Inflammatory macrophage (primary cell): ENCODE measurements around the gene CA9.

Experiments
- DNase-seq, 2 donors: peaks; one replicate each; pipeline ENCODE4 v3.0.0-alpha.2; 2020 to 2022

CA9 gene

DNA sequence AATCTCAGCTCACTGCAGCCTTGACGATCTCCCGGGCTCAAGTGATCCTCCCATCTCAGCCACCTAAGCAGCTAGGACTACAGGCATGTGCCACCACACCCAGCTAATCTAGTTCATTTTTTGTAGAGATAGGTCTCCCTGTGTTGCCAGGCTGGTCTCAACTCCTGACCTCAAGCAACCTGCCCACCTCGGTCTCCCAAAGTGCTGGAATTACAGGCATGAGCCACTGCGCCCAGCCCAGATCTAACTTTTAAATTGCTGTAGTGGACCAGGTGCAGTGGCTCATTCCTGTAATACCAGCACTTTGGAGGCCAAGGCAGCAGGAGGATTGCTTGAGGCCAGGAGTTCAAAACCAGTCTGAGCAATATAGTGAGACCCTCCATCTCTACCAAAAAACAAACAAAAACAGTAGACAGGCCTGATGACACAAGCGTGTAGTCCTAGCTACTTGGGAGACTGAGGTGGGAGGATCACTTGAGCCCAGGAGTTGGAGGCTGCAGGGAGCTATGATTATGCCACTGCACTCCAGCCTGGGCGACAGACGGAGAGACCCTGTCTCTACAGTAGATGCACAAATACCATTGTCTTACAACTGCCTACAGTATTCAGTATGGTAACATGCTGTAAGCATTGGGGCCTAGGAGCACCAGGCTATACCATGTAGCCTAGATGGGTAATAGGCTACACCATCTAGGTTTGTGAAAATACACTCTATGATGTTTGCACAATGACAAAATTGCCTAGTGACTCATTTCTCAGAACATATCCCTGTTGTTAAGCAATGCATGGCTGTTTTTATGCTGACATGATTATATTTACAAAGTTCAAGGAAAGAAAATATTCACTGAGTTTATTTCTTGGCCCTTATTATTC lies 21.5 kb upstream of the CA9 start:
- peak; percentile 71 to 86 for DNase-seq

DNA sequence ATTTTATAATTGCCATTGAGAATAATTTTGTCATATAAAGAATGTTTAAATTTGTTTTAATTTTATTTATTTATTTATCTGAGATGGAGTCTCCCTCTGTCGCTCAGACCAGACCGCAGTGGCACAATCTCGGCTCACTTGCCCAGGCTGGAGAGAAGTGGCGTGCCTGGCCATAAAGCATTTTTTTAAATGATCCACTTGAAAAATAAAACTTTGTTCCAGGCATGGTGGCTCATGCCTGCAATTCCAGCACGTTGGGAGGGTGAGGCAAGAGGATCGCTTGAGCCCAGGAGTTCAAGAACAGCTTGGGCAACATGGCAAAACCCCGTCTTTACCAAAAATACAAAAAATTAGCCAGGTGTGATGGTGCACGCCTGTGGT lies 20.9 kb upstream of the CA9 start:
- no peak for DNase-seq

DNA sequence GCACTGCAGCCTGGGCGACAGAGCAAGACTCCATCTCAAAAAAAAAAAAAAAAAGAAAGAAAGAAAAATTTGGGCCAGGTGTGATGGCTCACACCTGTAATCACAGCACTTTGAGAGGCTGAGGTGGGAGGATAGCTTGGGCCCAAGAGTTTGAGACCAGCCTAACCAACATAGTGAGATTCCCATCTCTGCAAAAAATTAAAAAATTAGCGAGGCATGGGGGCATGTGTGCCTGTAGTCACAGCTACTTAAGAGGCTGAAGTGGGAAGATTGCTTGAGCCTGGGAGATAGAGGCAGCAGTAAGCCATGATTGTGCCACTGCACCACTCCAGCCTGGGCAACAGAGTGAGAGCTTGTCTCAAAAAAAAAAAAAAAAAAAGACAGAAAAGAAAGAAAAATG lies 20.1 kb upstream of the CA9 start:
- no peak for DNase-seq

DNA sequence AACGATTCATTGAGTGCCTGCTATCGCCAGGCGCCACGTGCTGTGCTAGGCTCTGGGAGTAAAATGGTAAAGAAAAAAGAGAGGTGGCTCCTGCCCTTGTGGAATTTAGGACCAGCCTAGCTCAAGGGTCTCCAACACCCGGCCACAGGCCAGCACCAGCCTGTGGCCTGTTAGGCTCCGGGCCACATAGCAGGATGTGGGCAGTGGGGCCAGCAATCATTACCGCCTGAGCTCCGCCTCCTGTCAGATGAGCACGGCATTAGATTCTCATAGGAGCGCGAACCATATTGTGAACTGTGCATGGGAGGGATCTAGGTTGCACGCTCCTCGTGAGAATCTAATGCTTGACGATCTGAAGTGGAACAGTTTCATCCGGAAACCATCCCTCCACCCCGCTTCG lies 17.4 kb upstream of the CA9 start:
- no peak for DNase-seq

DNA sequence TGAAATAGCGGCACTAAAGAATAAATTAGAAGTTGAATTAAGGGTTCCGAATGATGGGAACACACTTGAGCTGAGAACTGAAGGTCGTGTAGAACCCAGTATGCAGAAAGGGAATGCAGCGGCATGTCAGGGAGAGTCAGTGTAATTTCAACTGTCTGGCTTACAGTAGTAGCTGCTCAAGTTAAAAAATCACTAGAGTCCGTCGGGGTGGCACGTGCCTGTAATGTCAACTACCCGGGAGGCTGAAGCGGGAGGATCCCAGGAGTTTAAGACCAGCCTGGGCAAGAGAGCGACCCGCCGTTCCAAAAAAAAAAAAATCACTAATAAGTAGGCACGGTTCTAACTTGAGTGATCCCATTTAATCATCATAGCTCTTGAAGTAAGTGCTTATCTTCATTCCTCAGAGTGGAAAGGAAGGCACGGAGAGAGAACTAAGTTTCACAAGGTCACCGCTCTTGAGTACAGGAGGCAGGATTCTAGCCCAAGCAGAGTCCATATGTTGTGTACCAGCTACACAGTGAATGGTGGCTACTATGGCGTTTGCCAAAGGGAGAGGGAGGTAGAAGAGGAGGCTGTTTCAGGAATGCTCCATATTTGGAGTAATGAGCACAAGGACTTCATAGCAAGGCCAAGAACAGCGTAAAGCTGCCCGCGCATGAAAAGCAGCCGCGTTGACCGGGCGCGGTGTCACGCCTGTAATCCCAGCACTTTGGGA lies 16.7 kb upstream of the CA9 start:
- no peak for DNase-seq

DNA sequence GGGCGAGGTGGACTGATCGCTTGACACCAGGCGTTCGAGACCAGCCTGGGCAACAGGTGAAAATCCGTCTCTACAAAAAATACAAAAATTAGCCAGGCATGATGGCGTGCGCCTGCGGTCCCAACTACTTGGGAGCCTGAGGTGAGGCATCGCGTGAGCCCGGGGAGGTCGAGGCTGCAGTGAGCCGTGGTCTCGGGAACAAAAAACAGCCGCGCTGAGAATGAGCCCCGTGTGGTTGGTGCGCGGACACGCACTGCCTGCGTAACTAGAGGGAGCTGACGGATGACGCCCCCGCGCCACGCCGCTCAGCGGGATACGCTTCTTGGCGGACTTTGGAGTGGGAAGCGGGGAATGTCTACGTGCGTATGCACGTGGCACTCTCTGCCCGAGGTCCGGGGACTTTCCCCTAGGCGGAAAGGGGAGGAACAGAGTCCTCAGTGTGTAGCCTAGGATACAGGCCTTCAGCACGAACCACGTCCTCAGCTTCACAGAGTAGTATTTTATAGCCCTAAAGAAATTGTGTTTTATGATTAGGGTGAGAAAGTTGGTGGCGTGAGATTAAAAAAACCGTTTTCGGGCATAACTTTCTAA lies 16.1 kb upstream of the CA9 start, which contains the start of gene RMRP:
TSS of gene RMRP (minus strand) at position 474 of the 591 bp plus-strand sequence.
- DNase-seq: peak; percentile 99 to 100

DNA sequence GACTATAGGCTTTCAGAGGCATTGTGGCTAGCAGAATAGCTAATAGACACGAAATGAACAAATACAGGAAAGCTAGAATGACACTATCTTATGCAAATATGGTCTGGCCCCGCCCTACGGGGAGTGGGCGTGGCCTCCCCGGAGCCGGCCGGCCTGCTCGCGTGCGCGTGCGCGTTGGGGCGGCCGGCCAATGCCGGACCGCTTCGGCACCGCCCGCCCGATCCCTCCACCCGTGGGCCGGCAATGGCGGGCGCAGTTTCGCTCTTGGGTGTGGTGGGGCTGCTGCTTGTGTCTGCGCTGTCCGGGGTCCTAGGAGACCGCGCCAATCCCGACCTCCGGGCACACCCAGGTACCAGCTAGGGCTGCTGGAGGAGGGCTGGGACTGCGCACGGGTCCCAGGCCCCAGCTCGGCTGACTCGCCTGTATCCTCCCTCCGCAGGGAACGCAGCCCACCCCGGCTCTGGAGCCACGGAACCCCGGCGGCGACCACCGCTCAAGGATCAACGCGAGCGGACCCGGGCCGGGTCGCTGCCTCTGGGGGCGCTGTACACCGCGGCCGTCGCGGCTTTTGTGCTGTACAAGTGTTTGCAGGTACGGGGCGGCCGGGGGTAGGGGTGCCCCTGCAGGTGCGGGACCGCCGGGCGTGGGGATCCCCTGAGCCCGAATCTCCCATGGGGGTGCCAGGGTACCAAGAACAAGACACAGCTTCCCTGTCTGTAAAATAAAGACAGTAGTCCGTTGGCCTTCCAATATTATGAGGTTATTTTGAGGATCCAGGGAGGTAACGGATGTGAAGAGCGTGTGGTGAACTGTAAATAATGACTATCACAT lies 15.4 kb upstream of the CA9 start, which contains the start of gene CCDC107:
TSS of gene CCDC107 (plus strand) at position 156 of the 831 bp plus-strand sequence. CDS start at position 244, 88 bp downstream.
- peak; percentile 87 to 92 for DNase-seq

DNA sequence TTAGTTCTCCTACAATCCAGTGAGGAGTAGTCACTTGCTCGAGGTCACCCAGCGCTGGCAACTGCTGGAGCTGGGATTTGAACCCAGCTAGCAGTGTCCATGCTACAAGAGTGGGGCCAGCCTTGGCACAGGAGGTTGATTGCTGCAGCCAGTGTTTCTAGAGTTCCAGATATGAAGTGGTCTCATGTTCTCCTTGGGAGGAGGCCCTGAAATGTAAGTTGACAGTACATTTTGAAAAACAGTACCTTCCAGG lies 14.8 kb upstream of the CA9 start:
- DNase-seq: peak; percentile 23 to 39

DNA sequence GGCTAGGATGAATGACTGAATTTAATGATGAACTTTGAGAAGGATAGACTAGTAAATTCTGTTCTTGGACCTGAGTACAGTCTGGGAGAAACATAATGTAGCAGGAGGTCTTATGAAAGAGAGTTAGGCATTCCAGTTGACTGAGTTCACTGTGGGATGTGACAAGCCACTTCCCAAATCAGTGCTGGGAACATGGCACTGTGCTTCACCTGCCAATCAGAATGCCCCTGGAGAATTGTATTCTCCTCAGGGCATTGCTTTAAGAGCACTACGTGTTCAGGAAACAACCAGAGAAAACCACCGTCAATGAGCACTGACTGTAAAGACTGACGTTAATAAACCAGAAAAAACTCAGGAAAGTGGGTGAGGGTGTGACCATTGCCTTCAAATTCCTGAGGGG lies 14.4 kb upstream of the CA9 start:
- no peak for DNase-seq

DNA sequence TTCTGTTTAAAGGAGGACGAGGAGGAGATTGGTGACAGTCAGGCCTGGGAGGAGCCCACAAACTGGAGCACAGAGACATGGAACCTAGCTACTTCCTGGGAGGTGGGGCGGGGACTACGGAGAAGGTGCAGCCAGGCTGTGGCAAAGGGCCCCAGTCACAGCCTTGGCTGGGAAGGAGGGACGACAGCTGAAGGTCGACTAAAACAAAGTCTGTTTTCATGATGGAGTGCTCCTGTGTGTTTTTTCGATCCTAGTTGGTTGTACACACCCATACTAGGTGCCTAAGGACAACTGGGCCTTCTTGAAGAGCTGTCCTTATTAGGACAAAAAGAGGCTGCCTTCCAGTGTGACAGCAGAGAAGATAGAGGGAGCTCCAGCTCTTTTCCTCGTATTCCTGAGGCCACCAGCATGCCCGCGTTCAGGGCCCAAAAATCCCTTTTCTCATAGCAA lies 12.7 kb upstream of the CA9 start:
- DNase-seq: no peak

DNA sequence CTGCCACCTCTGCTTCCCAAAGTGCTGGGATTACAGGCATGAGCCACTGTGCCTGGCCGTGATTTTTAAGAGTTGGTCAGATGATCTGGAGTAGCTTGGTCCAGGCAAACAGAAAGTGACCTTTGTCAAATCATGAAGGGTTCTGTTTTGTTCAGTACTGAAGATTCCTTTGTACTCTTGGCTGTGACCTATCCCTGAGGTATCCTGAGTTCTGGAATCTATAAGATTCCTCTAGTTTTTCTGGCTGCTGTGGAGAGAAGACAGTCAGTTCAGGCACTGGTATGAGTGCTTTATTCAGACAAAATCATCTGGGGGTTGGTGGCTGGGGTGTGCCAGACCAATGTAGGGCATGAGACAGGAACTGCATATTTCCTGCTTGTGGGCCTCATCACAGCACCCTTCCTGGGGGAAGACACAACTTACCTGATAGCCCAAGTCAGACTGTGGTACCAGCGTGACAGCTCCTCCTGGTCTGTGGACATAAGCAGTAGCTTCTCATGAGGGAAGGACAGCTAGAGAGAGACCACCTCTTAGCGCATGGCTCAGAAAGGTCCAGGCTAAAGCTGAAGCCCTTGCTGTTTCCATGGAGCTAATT lies 11.9 kb upstream of the CA9 start:
- DNase-seq: no peak

DNA sequence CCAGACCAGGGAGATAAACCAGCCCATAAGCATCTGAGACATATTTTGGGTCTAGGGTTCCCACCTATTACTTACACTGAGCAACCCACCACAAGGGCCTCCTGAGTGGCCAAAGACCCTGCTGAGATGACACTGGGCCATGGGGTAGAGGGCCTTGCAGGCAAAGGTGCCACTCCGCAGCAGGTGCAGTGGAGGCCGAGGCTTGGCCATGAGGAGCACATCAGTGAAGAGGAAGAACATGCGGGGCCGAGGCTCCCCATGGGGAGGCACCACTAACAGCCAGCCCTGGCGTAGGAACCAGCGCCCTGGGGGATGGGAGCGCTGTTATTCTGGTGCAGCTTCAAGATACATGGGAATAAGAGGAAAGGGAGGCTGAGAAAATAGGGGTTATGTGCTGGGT lies 11.3 kb upstream of the CA9 start:
- no peak for DNase-seq

DNA sequence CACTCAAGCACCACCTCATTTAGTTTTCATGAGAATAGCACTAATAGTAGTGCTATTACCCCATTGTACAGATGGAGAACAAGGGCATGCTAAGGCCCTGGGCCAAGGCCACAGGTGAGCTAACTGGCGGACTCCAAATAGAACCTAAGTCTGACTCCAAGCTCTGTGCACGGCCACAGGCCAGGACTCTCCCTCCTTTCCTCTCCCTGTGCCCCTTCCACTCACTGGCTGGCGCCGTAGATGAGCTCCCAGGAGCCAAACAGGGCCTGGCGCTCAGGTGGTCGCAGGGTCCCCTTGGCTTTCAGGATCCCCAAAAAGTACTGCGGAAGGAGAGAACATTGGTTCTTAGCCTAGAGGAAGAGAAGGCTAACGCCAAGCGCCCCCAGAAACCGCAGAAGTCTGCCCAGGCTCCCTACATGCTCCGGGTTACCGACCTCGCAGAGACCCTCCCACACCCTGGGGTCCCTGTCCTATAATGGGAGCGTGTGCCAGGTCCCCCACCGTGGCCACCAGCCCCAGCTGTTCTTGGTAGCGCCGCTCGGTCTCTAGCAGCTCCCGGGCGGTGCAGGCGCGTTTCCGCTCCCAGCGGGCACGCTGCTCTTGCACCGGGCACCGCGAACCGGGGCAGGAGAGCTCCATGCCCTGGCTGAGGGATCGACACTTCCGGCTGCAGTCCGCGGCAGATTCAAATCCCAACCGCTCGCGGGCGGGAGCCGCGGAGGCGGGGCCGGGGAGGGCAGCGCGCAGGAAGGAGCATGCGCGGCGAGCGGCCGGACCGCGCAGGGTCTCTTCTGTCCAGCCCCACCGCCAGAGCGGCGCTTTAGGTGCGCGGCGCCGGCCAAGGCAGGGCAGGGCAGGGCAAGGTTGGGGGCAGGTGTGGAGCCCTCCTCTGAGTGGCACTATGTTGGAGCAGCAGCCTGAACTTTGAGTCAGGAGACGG lies 8.9 kb upstream of the CA9 start, which contains the start of gene ARHGEF39:
TSS of gene ARHGEF39 (minus strand) at position 665 of the 940 bp plus-strand sequence. CDS start at position 639, 26 bp downstream.
- peak; percentile 75 to 86 for DNase-seq

DNA sequence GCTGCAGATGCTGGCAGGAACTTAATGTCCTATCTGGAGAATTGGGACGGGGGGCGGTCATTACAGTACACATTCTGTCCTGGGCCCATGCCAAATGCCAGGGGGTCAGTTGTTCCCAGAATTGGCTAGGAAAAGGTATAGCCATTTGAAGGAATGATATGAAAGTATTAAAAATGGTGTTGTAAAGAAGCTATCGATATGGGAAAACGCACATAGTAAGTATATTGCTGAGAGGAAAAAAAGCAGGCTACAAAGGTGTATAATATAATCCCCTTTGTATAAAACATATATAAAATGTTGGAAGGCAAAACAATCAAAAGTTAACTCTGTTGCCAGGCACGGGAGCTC lies 8.3 kb upstream of the CA9 start:
- DNase-seq: no peak

DNA sequence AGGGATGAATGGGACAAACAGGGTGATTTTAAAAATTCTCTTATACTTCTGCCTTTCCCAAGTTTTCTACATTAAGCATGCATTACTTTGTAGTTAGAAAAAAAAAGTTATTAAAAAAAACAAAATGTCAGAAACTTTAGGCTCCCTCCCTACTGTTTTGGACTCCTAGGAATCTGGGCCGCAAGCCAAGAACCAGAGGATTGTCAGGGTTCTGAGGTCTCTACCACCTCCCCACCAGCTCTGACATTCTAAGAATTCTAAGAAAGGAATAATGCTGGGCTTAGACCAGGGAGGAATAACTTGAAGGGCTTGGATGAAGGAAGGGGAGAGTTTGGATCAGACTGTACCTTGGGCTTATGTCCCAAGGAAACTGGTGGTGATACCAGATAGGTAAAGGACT lies 7.7 kb upstream of the CA9 start:
- DNase-seq: no peak

DNA sequence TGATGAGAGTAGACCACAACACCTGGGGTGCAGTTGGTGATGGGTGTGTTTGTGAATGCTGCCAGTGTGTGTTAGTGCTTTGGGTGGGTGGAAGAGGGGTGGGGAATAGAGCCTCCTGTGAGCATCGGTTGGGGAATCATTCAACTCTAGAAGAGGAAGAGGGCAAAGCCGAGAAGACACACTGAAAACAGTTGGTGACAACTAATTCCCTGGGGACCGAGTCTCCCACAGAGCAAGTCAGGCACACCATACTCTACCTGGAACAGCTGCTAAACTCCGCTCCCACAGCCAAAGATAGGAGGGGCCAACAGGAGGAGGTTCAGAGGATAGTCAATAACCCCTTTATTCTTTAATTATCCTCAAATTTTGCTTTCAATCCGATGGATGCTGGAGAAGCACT lies 7.2 kb upstream of the CA9 start:
- no peak for DNase-seq

DNA sequence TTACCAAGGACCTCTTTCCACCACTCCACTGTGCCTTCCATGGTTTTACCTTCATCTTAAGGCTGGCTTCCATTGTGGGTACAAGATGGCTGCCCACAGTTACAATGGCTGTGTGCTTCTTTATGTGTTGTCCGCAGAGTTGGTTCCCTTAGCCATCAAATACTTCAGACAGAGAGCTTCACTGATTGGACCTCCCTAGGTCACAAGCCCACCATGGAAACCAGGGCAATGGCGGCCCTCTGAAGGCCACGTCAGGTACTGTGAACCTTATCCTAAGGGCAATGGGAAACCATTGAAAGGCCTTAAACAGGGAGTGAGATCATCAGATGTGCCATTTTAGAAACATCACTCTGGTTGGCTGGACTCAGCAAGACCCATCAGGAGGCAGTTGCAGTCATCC lies 5.8 kb upstream of the CA9 start:
- DNase-seq: no peak

DNA sequence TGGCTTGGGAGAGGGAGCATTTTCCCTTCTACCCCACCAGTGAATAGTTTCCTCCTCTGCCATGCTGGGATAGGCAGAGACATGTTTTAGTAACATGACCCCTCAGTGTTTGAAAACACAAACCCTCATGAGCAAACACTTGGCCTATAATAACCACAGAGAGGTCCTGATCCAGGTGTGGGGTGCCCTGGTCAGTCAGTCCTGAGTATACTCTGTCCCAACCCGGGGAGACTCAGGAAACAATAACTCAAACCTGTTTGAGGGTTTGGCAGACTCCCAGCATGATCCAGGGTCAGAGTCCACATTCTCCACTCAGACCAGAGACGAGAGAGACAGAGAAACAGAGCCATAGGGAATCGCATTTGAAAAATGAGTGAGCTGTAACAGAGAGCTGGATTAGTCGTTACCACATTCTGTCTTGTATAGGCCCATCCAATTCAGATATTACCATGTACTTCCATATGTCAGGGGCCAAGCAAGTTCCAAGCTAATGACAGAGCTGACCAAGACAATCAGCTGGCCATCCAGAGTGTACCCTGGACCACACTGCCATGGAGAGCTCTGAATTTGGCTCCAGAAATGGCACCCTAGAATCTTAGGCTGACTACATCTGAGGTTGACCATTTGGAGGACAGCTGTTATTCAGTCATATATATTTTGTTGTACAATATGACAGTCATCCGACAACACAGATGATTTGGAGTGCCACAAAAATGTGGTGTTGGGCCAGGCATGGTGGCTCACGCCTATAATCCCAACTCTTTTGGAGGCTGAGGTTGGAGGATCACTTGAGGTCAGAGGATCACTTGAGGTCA lies 4.2 kb upstream of the CA9 start:
- no peak for DNase-seq

DNA sequence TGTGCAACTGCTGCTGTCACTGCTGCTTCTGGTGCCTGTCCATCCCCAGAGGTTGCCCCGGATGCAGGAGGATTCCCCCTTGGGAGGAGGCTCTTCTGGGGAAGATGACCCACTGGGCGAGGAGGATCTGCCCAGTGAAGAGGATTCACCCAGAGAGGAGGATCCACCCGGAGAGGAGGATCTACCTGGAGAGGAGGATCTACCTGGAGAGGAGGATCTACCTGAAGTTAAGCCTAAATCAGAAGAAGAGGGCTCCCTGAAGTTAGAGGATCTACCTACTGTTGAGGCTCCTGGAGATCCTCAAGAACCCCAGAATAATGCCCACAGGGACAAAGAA lies 265 bp downstream of the CA9 start:
- DNase-seq: no peak

DNA sequence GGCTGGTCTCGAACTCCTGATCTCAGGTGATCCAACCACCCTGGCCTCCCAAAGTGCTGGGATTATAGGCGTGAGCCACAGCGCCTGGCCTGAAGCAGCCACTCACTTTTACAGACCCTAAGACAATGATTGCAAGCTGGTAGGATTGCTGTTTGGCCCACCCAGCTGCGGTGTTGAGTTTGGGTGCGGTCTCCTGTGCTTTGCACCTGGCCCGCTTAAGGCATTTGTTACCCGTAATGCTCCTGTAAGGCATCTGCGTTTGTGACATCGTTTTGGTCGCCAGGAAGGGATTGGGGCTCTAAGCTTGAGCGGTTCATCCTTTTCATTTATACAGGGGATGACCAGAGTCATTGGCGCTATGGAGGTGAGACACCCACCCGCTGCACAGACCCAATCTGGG lies 1.5 kb downstream of the CA9 start:
- no peak for DNase-seq
